SK-N-SH treated with all-trans-retinoic acid at 6 μM for 48 hours (cell line): ENCODE measurements around the gene PPP2R2C.

Source experiments
- ATAC-seq: fragments of 200-7000 bp; cut with Tn5 transposase; 3 replicates; pipeline ENCODE4 v1.9.1; 2020; ENCODE audit warnings: mild to moderate bottlenecking, moderate library complexity
- ARNTL ChIP-seq: fragments of 450-650 bp; formaldehyde crosslinking; IDR thresholded peaks from 2 replicates; pipeline ENCODE4 v1.5.0; 2020; ENCODE audit warnings: low read depth, mild to moderate bottlenecking, moderate library complexity, borderline replicate concordance
- BACH2 ChIP-seq: fragments of 250-450 bp; sonication (Bioruptor Pico); IDR thresholded peaks from 2 replicates; pipeline ENCODE4 v1.9.0; 2021; ENCODE audit warnings: mild to moderate bottlenecking, borderline replicate concordance
- CSDC2 ChIP-seq: fragments of 250-450 bp; sonication (Bioruptor Pico); IDR thresholded peaks from 2 replicates; pipeline ENCODE4 v1.5.0; 2020; ENCODE audit warnings: mild to moderate bottlenecking, moderate library complexity
- CSRNP3 ChIP-seq: fragments of 250-450 bp; sonication (Bioruptor Pico); IDR thresholded peaks from 2 replicates; pipeline ENCODE4 v1.5.1; 2021; ENCODE audit warnings: mild to moderate bottlenecking, moderate library complexity
- ESRRG ChIP-seq: fragments of 250-450 bp; sonication (Bioruptor Pico); IDR thresholded peaks from 2 replicates; pipeline ENCODE4 v1.6.1; 2021; ENCODE audit warnings: mild to moderate bottlenecking
- GLIS3 ChIP-seq: fragments of 250-450 bp; sonication (Bioruptor Pico); IDR thresholded peaks from 2 replicates; pipeline ENCODE4 v1.5.0; 2020; ENCODE audit warnings: mild to moderate bottlenecking, moderate library complexity
- ISL1 ChIP-seq: fragments of 250-450 bp; sonication (Bioruptor Pico); IDR thresholded peaks from 2 replicates; pipeline ENCODE4 v2.1.2; 2022; ENCODE audit warnings: mild to moderate bottlenecking, moderate library complexity
- OSR1 ChIP-seq: fragments of 250-450 bp; sonication (Bioruptor Pico); IDR thresholded peaks from 2 replicates; pipeline ENCODE4 v1.8.0; 2022; ENCODE audit warnings: moderate library complexity, mild to moderate bottlenecking, inconsistent platforms
- PATZ1 ChIP-seq: fragments of 250-450 bp; sonication (Bioruptor Pico); IDR thresholded peaks from 2 replicates; pipeline ENCODE4 v1.8.0; 2020; ENCODE audit warnings: mild to moderate bottlenecking, moderate library complexity, borderline replicate concordance
- POU6F1 ChIP-seq: fragments of 250-450 bp; sonication (Bioruptor Pico); IDR thresholded peaks from 2 replicates; pipeline ENCODE4 v1.8.0; 2021; ENCODE audit warnings: low read depth, mild to moderate bottlenecking, moderate library complexity, borderline replicate concordance
- PPARA ChIP-seq: fragments of 250-450 bp; sonication (Bioruptor Pico); IDR thresholded peaks from 2 replicates; pipeline ENCODE4 v1.5.0; 2020; ENCODE audit warnings: mild to moderate bottlenecking, borderline replicate concordance
- RARB ChIP-seq: fragments of 250-450 bp; sonication (Bioruptor Pico); IDR thresholded peaks from 2 replicates; pipeline ENCODE4 v1.8.0; 2021; ENCODE audit warnings: mild to moderate bottlenecking, moderate library complexity
- SNAI2 ChIP-seq: fragments of 250-450 bp; sonication (Bioruptor Pico); IDR thresholded peaks from 2 replicates; pipeline ENCODE4 v1.5.0; 2020; ENCODE audit warnings: mild to moderate bottlenecking, moderate library complexity
- TOX ChIP-seq: fragments of 250-450 bp; sonication (Bioruptor Pico); IDR thresholded peaks from 2 replicates; pipeline ENCODE4 v1.8.0; 2021; ENCODE audit warnings: mild to moderate bottlenecking, moderate library complexity, borderline replicate concordance
- TSHZ2 ChIP-seq: fragments of 250-450 bp; sonication (Bioruptor Pico); IDR thresholded peaks from 2 replicates; pipeline ENCODE4 v1.5.0; 2020; ENCODE audit warnings: mild to moderate bottlenecking, moderate library complexity
- ZC3H10 ChIP-seq: fragments of 250-450 bp; sonication (Bioruptor Pico); IDR thresholded peaks from 2 replicates; pipeline ENCODE4 v1.5.1; 2021; ENCODE audit warnings: mild to moderate bottlenecking, moderate library complexity
- ZFP3 ChIP-seq: fragments of 250-450 bp; sonication (Bioruptor Pico); IDR thresholded peaks from 2 replicates; pipeline ENCODE4 v1.5.0; 2020; ENCODE audit warnings: mild to moderate bottlenecking, moderate library complexity
- ZNF565 ChIP-seq: fragments of 450-650 bp; formaldehyde crosslinking; conservative IDR thresholded peaks from 2 replicates; pipeline ENCODE4 v1.5.0; 2020; ENCODE audit warnings: low read depth, mild to moderate bottlenecking, moderate library complexity
- ZNF70 ChIP-seq: fragments of 450-650 bp; formaldehyde crosslinking; IDR thresholded peaks from 2 replicates; pipeline ENCODE4 v1.5.0; 2020; ENCODE audit warnings: mild to moderate bottlenecking, moderate library complexity
- ZNF8 ChIP-seq: fragments of 450-650 bp; formaldehyde crosslinking; IDR thresholded peaks from 2 replicates; pipeline ENCODE4 v1.5.0; 2020; ENCODE audit warnings: mild to moderate bottlenecking, moderate library complexity
- TF ChIP-seq, protein P1 (sequence below): fragments of 250-450 bp; sonication (Bioruptor Pico); IDR thresholded peaks from 2 replicates; pipeline ENCODE4 v1.5.1; 2020; ENCODE audit warnings: low read depth, mild to moderate bottlenecking, moderate library complexity

Gene PPP2R2C

DNA sequence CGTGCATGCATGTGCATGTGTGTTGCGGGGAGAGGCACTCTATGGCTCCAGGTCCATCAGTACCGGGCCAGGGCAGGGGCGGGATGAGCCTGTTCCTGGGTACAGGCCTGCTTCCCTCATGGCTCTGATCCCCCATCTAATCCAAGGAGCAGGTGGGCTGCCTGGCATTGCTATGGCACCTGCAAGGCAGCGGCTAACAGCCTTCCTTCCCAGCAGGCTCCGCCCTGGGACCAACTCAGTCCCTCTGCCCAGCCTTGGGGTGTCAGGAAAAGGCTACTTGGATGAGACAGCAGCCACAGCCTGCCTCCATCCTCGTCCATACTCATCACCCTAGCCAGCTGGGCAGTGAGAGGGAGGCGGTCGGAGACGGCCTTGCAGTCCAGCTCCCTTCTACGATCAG lies 46.5 kb downstream of the PPP2R2C start:
- no peak for ATAC-seq

DNA sequence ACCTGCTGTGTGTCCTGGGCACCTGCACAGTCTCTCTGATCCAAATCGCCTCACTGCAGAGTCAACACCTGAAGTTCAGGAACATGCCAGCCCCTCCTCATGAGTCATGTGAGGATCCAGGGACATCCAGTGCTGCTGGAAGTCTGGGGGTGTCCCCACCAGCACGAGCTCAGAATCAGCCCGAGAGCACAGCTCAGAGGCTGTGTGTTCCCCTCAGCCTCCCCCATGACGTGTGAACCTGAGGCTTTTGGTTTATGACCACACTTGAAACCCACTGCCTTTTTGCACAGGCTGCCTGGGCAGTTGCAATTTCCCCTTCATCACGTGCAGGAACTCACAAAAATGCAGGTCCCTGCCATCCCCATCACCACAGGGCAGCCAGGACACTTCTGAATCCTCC lies 47.1 kb downstream of the PPP2R2C start:
- ATAC-seq: no peak
- TF ChIP-seq GLIS3 (CRISPR knock-in tag) (no peak), ESRRG (CRISPR knock-in tag) (no peak), ZFP3 (no peak), BACH2 (no peak), ZNF8 (CRISPR knock-in tag) (no peak)
- TF ChIP-seq, all 23 proteins: peak for 0

More for the DNA sequence above, 46.5 kb downstream of the PPP2R2C start:
- TF ChIP-seq PATZ1 (CRISPR knock-in tag) (no peak), CSDC2 (CRISPR knock-in tag) (no peak), OSR1 (CRISPR knock-in tag) (no peak), ISL1 (no peak), SNAI2 (CRISPR knock-in tag) (no peak), RARB (CRISPR knock-in tag) (no peak), ZNF8 (CRISPR knock-in tag) (no peak), ZNF565 (no peak), TOX (CRISPR knock-in tag) (no peak), BACH2 (no peak), PPARA (CRISPR knock-in tag) (no peak), ZNF70 (CRISPR knock-in tag) (no peak), ZC3H10 (CRISPR knock-in tag) (no peak), TSHZ2 (CRISPR knock-in tag) (no peak), ESRRG (CRISPR knock-in tag) (no peak), POU6F1 (CRISPR knock-in tag) (no peak), CSRNP3 (no peak), GLIS3 (CRISPR knock-in tag) (no peak), ZFP3 (no peak)
- TF ChIP-seq, protein P1, sequence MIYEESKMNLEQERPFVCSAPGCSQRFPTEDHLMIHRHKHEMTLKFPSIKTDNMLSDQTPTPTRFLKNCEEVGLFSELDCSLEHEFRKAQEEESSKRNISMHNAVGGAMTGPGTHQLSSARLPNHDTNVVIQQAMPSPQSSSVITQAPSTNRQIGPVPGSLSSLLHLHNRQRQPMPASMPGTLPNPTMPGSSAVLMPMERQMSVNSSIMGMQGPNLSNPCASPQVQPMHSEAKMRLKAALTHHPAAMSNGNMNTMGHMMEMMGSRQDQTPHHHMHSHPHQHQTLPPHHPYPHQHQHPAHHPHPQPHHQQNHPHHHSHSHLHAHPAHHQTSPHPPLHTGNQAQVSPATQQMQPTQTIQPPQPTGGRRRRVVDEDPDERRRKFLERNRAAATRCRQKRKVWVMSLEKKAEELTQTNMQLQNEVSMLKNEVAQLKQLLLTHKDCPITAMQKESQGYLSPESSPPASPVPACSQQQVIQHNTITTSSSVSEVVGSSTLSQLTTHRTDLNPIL: no peak

GRCh38 chr4:6424425-6424824 lies 48.0 kb downstream of the PPP2R2C start:
- no peak for ATAC-seq
- TF ChIP-seq ZFP3 (no peak), TSHZ2 (CRISPR knock-in tag) (no peak), CSRNP3 (no peak), OSR1 (CRISPR knock-in tag) (no peak), CSDC2 (CRISPR knock-in tag) (no peak), TOX (CRISPR knock-in tag) (no peak), ZNF565 (no peak), BACH2 (no peak), ESRRG (CRISPR knock-in tag) (no peak), ARNTL (CRISPR knock-in tag) (no peak), ZNF70 (CRISPR knock-in tag) (no peak)
- TF ChIP-seq, protein P1: no peak
